HCT116 (cell line): ENCODE results near the gene ZMAT3. TPM values are rescaled to one million over a fixed set of nuclear protein-coding genes. Genes with fewer than 3 reads are reported as not detected.

Experiments
- ATAC-seq: fragments of 200-7000 bp; cut with Tn5 transposase; 2 replicates; pipeline ENCODE4 v1.9.1; 2020; ENCODE audit warnings: mild to moderate bottlenecking, moderate library complexity
- BruUV-seq: library from RNA; stranded (reverse); fragments of 400-500 nt; replicated peaks from 2 replicates; lab custom pipeline; 2021; lab: Mats Ljungman, UMichigan
- CTCF ChIA-PET: fragments of 300-600 bp; sonication (Branson Sonifier 250); formaldehyde crosslinking; loops from one replicate; lab custom pipeline; 2021; ENCODE audit warnings: antibody characterized with exemption; lab: Charles Lee
- POLR2A ChIA-PET: fragments of 300-600, 350-600 bp; sonication (Branson Sonifier 250); formaldehyde crosslinking; loops from one replicate; lab custom pipeline; 2021; ENCODE audit warnings: antibody characterized with exemption; lab: Charles Lee
- RAD21 ChIA-PET, 2 experiments: fragments of 300-600 bp; sonication (Branson Sonifier 250); formaldehyde crosslinking; loops; one replicate each; lab custom pipeline; 2023; ENCODE audit warnings: low total read pairs in 2 of 2; ENCODE audit not compliant: uncharacterized antibody in 2 of 2, unreplicated experiment in 2 of 2, low non-redundant PET in 1 of 2; lab: Charles Lee
- DNase-seq: peaks from one replicate; pipeline ENCODE4 v3.0.0-alpha.2; 2010; ENCODE audit warnings: low read depth, low spot score
- H2AFZ ChIP-seq: fragments of 200-600 bp; shearing (Covaris generic), sonication (generic); 2 replicates; pipeline ENCODE4 v1.6.1; 2017; ENCODE audit warnings: low read depth, mixed run types, mixed read lengths, antibody characterized with exemption, low read length; ENCODE audit not compliant: poor library complexity, severe bottlenecking
- H3K27ac ChIP-seq: 2 replicates; pipeline ENCODE4 v1.5.1; 2012; ENCODE audit warnings: low read depth, low read length
- H3K27me3 ChIP-seq: fragments of 200-600 bp; sonication (generic); 2 replicates; pipeline ENCODE4 v1.6.1; 2016; ENCODE audit warnings: mixed run types, low read length, mixed read lengths; ENCODE audit not compliant: insufficient read depth
- H3K36me3 ChIP-seq, 2 experiments: fragments of 200-500 bp in 1 of 2; fragments of 200-600 bp in 1 of 2; sonication (Bioruptor generic) in 1 of 2; sonication (generic) in 1 of 2; 2 replicates each; pipeline versions ENCODE4 v1.5.1 to v1.6.1; 2014 to 2016; ENCODE audit warnings: low read length in 2 of 2, inconsistent platforms in 1 of 2, mixed read lengths in 1 of 2, mixed run types in 1 of 2; ENCODE audit not compliant: insufficient read depth in 2 of 2, control insufficient read depth in 1 of 2
- H3K4me1 ChIP-seq, 2 experiments: fragments of 200-600 bp in 1 of 2; sonication (generic) in 1 of 2; 2 replicates each; pipeline versions ENCODE4 v1.5.1 to v1.6.1; 2012 to 2017; ENCODE audit warnings: low read length in 2 of 2, inconsistent platforms in 1 of 2, mild to moderate bottlenecking in 1 of 2, mixed read lengths in 1 of 2, mixed run types in 1 of 2, moderate library complexity in 1 of 2; ENCODE audit not compliant: insufficient read depth in 2 of 2, control insufficient read depth in 1 of 2
- H3K4me2 ChIP-seq: fragments of 200-600 bp; sonication (generic); 2 replicates; pipeline ENCODE4 v1.6.1; 2017; ENCODE audit warnings: mixed run types, low read length, mixed read lengths
- H3K4me3 ChIP-seq, 2 experiments: fragments of 200-600 bp in 1 of 2; sonication (generic) in 1 of 2; replicated peaks in 1 of 2; 2 replicates each; pipeline ENCODE4 v1.5.1; 2011 to 2016; ENCODE audit warnings: low read length in 2 of 2, control low read depth in 1 of 2, low read depth in 1 of 2, mild to moderate bottlenecking in 1 of 2, mixed read lengths in 1 of 2, mixed run types in 1 of 2
- H3K79me2 ChIP-seq: fragments of 200-600 bp; sonication (generic); 2 replicates; pipeline ENCODE4 v1.6.1; 2017; ENCODE audit warnings: mild to moderate bottlenecking, mixed run types, low read length, moderate library complexity, mixed read lengths; ENCODE audit not compliant: insufficient read depth
- H3K9ac ChIP-seq: fragments of 200-600 bp; sonication (generic); 2 replicates; pipeline ENCODE4 v1.6.1; 2016; ENCODE audit warnings: low read length, mixed read lengths
- H3K9me2 ChIP-seq: fragments of 200-600 bp; sonication (generic), shearing (Covaris generic); 2 replicates; pipeline ENCODE4 v1.6.1; 2017; ENCODE audit warnings: mixed run types, mild to moderate bottlenecking, moderate library complexity; ENCODE audit not compliant: insufficient read depth
- H3K9me3 ChIP-seq, 2 experiments: fragments of 200-500 bp in 1 of 2; fragments of 200-600 bp in 1 of 2; sonication (Bioruptor generic) in 1 of 2; sonication (generic) in 1 of 2; 2 replicates each; pipeline ENCODE4 v1.6.1; 2014 to 2017; ENCODE audit warnings: low read length in 2 of 2, mixed read lengths in 2 of 2, inconsistent platforms in 1 of 2, low read depth in 1 of 2, mild to moderate bottlenecking in 1 of 2, mixed run types in 1 of 2, moderate library complexity in 1 of 2; ENCODE audit not compliant: control insufficient read depth in 1 of 2, insufficient read depth in 1 of 2
- H4K20me1 ChIP-seq: fragments of 200-600 bp; sonication (generic), shearing (Covaris generic); 2 replicates; pipeline ENCODE4 v1.6.1; 2017; ENCODE audit warnings: mixed run types, mild to moderate bottlenecking, moderate library complexity; ENCODE audit not compliant: insufficient read depth
- CTCF ChIP-seq, 3 experiments: fragments of 200-600 bp in 1 of 3; sonication (generic) in 1 of 3; IDR thresholded peaks in 2 of 3; conservative IDR thresholded peaks in 1 of 3; 2 replicates each; pipeline ENCODE4 v1.5.1; 2012 to 2017; ENCODE audit warnings: low read depth in 2 of 3, low read length in 2 of 3, antibody characterized with exemption in 1 of 3, borderline replicate concordance in 1 of 3, control low read depth in 1 of 3, mild to moderate bottlenecking in 1 of 3, mixed read lengths in 1 of 3, mixed run types in 1 of 3, moderate library complexity in 1 of 3; ENCODE audit not compliant: insufficient read depth in 1 of 3
- EZH2 ChIP-seq: fragments of 200-600 bp; sonication (generic); IDR thresholded peaks from 2 replicates; pipeline ENCODE4 v1.6.1; 2017; ENCODE audit warnings: antibody characterized with exemption, mixed run types
- FOSL1 ChIP-seq: IDR thresholded peaks from 2 replicates; pipeline ENCODE4 v1.6.1; 2012; ENCODE audit warnings: low read depth
- MAX ChIP-seq: IDR thresholded peaks from 2 replicates; pipeline ENCODE4 v1.6.1; 2012
- POLR2AphosphoS5 ChIP-seq: IDR thresholded peaks from 2 replicates; pipeline ENCODE4 v1.6.1; 2011; ENCODE audit warnings: mild to moderate bottlenecking, low read depth, low read length, moderate library complexity
- RAD21 ChIP-seq: IDR thresholded peaks from 2 replicates; pipeline ENCODE4 v1.6.1; 2012; ENCODE audit warnings: low read depth, mild to moderate bottlenecking
- REST ChIP-seq: IDR thresholded peaks from 2 replicates; pipeline ENCODE4 v1.6.1; 2012; ENCODE audit warnings: low read depth
- intact Hi-C: fragments of 100-400 bp; cut with micrococcal nuclease; formaldehyde crosslinking; loops from 2 replicates; pipeline ENCODE4 v1.10.0; 2022
- total RNA-seq: library from RNA; stranded (reverse); gene quantifications from one replicate; pipeline ENCODE4 v1.2.1, GENCODE V29; 2021; ENCODE audit not compliant: unreplicated experiment

ZMAT3 gene
- total RNA-seq, 1 experiment from 2014 or later: 12.1 TPM

GRCh38 chr3:179016979-179017670 lies 54.5 kb downstream of the ZMAT3 start (continued):
- TF ChIP-seq REST (no peak), POLR2AphosphoS5 (no peak), MAX (no peak), FOSL1 (no peak)

- ATAC-seq (peak; percentile 95), DNase-seq (peak; percentile 69)
- Histone ChIP-seq H3K79me2 (no peaks in the 10 kb centered on the region), H2AFZ (no peak overlapping the region), H3K9ac (no peak overlapping the region), H3K27ac (no peak overlapping the region), H3K4me1 (peaks cover 0 to 2% of the 10 kb centered on the region in 2 experiments; a peak in 1 of 4 replicates), H3K9me2 (no peaks in the 10 kb centered on the region), H3K4me2 (no peak overlapping the region), H3K9me3 (no peaks in the 10 kb centered on the region), H3K4me3 (no peak overlapping the region), H3K36me3 (no peaks in the 10 kb centered on the region), H4K20me1 (no peaks in the 10 kb centered on the region; the same call in 1 of the 2 replicates), H3K27me3 (no peaks in the 10 kb centered on the region)
- RAD21 ChIA-PET: no interaction called here
- intact Hi-C loops: loop anchor here (1.0 to 5.0 kb wide), 3 partner anchors 57 to 547 kb away; partner anchors contain the start of genes ACTL6A and ZMAT3
- POLR2A ChIA-PET: interaction anchor here (0.6 to 0.8 kb wide), 2 partner anchors 300 kb away, joined by 3 to 4 read pairs; no protein-coding TSS in a partner anchor
- peak; percentile 80 to 88 (median 87) for TF ChIP-seq CTCF (IDR thresholded peaks at IDR 0.05 in 2 of 3, conservative IDR thresholded peaks at IDR 0.05 in 1 of 3; ENCODE audit: borderline replicate concordance in 1 of 3, insufficient read depth in 1 of 3, low read depth in 2 of 3, low read length in 2 of 3)
- TF ChIP-seq RAD21: peak; percentile 91
- TF ChIP-seq EZH2: no peak
- CTCF ChIA-PET: interaction anchor here (0.6 to 1.6 kb wide), 5 partner anchors 62 to 306 kb away, joined by 3 to 17 read pairs (median 3); no protein-coding TSS in a partner anchor
- no TSS peak for BruUV-seq
Observed at GRCh38 chr3:179015551-179016020, 56.0 kb downstream of the ZMAT3 start.
